BLaER1 treated with 17β-estradiol and CSF1 and Interleukin-3, amounts not matched to agents 10 nM and 100 nM (cell line): ENCODE data around the gene SLC26A4.
A peak's percentile ranks its signal among the peaks of the same experiment; 100 is the strongest.

Experiments used
- H3K27ac ChIP-seq, 11 experiments: shearing (Covaris generic); formaldehyde crosslinking; 2 replicates each; pipeline ENCODE4 v1.8.1; 2022
- H3K27me3 ChIP-seq, 11 experiments: shearing (Covaris generic); formaldehyde crosslinking; 2 replicates each; pipeline ENCODE4 v1.8.1; 2022
- H3K36me3 ChIP-seq, 11 experiments: shearing (Covaris generic); formaldehyde crosslinking; 2 replicates each; pipeline ENCODE4 v1.8.1; 2022
- H3K4me1 ChIP-seq, 10 experiments: shearing (Covaris generic); formaldehyde crosslinking; 2 replicates each; pipeline ENCODE4 v1.8.1; 2022
- H3K4me2 ChIP-seq, 11 experiments: shearing (Covaris generic); formaldehyde crosslinking; 2 replicates each; pipeline ENCODE4 v1.8.1; 2022
- H3K4me3 ChIP-seq, 10 experiments: shearing (Covaris generic); formaldehyde crosslinking; 2 replicates each; pipeline ENCODE4 v1.8.1; 2022
- H3K9ac ChIP-seq, 11 experiments: shearing (Covaris generic); formaldehyde crosslinking; 2 replicates each; pipeline ENCODE4 v1.8.1; 2022
- H3K9me3 ChIP-seq, 11 experiments: shearing (Covaris generic); formaldehyde crosslinking; replicated peaks in 1 of 11; 2 replicates each; pipeline ENCODE4 v1.8.1; 2022
- H4K20me1 ChIP-seq, 11 experiments: shearing (Covaris generic); formaldehyde crosslinking; 2 replicates each; pipeline ENCODE4 v1.8.1; 2022
- Cebpa-rat ChIP-seq, 11 experiments: shearing (Covaris generic); IDR thresholded peaks; 2 replicates each; pipeline ENCODE4 v1.8.1; 2022

Gene SLC26A4

DNA sequence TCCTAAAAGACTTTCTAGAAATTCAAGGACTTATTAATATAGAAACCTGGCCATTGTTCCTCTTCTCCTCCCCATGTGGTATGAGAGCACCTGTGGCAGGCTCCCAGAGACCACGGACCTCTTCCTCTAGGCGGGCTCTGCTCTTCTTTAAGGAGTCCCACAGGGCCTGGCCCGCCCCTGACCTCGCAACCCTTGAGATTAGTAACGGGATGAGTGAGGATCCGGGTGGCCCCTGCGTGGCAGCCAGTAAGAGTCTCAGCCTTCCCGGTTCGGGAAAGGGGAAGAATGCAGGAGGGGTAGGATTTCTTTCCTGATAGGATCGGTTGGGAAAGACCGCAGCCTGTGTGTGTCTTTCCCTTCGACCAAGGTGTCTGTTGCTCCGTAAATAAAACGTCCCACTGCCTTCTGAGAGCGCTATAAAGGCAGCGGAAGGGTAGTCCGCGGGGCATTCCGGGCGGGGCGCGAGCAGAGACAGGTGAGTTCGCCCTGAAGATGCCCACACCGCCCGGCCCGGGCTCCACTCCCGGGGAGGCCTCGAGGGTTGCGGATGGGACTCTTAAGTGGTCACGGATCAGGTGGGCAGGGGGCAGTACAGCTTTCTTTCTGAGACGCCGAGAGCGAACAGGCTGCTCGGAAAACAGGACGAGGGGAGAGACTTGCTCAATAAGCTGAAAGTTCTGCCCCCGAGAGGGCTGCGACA lies at the start of gene SLC26A4:
Gene SLC26A4 (plus strand): TSS at position 448 of the 700 bp plus-strand sequence. CDS start 814 bp downstream, outside the sequence.
- H3K27ac ChIP-seq = no peak within 1 kb of the TSS
- peaks cover 18 to 21% (median 20%) of the 10 kb centered on the region in 11 experiments for H3K9me3 ChIP-seq
- H3K4me2 ChIP-seq = peak within 1 kb of the TSS in 3 of 11 experiments; percentile 1 to 29 (median 21); a peak in 3 of 22 replicates
- H3K36me3 ChIP-seq = peaks cover 0 to 4% (median 0%) of the 10 kb centered on the region in 11 experiments; a peak in 1 of 22 replicates
- no peak for TF ChIP-seq Cebpa-rat (IDR thresholded peaks at IDR 0.05)
- no peaks in the 10 kb centered on the region for H4K20me1 ChIP-seq
- no peak within 1 kb of the TSS for H3K4me3 ChIP-seq
- peaks cover 0 to 9% (median 0%) of the 10 kb centered on the region in 10 experiments; a peak in 5 of 20 replicates for H3K4me1 ChIP-seq
- H3K9ac ChIP-seq = no peak within 1 kb of the TSS
- no peaks in the 10 kb centered on the region for H3K27me3 ChIP-seq

DNA sequence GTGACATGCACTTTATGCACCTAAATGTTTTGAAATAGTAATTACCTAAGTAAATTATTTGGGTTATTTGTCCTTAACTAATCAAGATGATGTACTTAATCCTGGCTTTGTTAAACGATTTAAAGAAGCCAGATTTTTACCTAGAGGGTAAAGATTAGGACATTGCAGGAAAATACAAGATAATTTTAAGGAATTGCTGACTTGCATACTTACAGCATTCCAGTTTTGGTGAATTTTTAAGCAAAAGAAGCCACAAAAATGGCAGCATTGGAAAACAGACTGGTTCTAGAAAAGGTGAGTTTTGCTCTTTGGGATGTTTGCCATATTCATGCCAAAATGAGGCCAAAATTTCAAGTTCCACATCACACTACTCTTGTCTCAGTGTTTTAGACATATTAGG lies 47.2 kb upstream of the SLC26A4 start:
- no peaks in the 10 kb centered on the region for H4K20me1 ChIP-seq

GRCh38 chr7:107613948-107614347 lies 46.7 kb upstream of the SLC26A4 start:
- no peak for TF ChIP-seq Cebpa-rat (IDR thresholded peaks at IDR 0.05)
- Histone ChIP-seq H3K9ac (no peak overlapping the region), H3K4me1 (peaks cover 0 to 34% (median 0%) of the 10 kb centered on the region in 10 experiments; a peak in 4 of 20 replicates), H4K20me1 (no peaks in the 10 kb centered on the region), H3K27ac (no peak overlapping the region), H3K9me3 (no peaks in the 10 kb centered on the region), H3K4me2 (no peak overlapping the region), H3K27me3 (no peaks in the 10 kb centered on the region), H3K36me3 (peaks cover 5 to 48% (median 27%) of the 10 kb centered on the region in 11 experiments; a peak in 18 of 22 replicates), H3K4me3 (no peak overlapping the region)

More for the DNA sequence above, 47.2 kb upstream of the SLC26A4 start:
- H3K4me2 ChIP-seq = no peak overlapping the region
- TF ChIP-seq Cebpa-rat (IDR thresholded peaks at IDR 0.05) = no peak
- H3K36me3 ChIP-seq = peaks cover 5 to 53% (median 27%) of the 10 kb centered on the region in 11 experiments; a peak in 18 of 22 replicates
- peaks cover 0 to 34% (median 0%) of the 10 kb centered on the region in 10 experiments; a peak in 4 of 20 replicates for H3K4me1 ChIP-seq
- no peak overlapping the region for H3K9ac ChIP-seq
- H3K27ac ChIP-seq = no peak overlapping the region
- H3K4me3 ChIP-seq = no peak overlapping the region
- no peaks in the 10 kb centered on the region for H3K9me3 ChIP-seq
- H3K27me3 ChIP-seq = no peaks in the 10 kb centered on the region

DNA sequence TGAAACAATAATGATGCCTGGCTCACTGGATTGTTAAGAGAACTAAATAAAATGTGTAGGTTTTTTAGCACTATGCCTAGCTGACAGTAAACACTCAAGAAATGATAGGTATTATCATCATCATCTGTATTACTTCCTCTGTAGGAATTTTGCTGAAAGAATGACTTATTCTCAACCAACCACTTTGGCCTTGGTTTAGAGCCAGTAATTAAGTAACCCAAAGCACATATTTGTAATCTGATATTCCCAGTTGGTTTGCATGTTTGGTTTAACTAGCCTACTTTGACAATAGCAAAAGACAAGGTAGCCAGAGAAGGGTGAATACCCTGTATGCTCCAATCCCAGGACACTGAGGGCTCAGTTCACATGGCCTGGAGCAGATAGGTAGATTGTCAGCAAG lies 46.2 kb upstream of the SLC26A4 start:
- TF ChIP-seq Cebpa-rat (IDR thresholded peaks at IDR 0.05) = no peak
- H3K9me3 ChIP-seq = no peaks in the 10 kb centered on the region
- H4K20me1 ChIP-seq = no peaks in the 10 kb centered on the region
- H3K9ac ChIP-seq = no peak overlapping the region
- H3K27ac ChIP-seq = no peak overlapping the region
- H3K4me1 ChIP-seq = peaks cover 0 to 34% (median 0%) of the 10 kb centered on the region in 10 experiments; a peak in 4 of 20 replicates
- H3K4me2 ChIP-seq = 0 out of 22 replicates have a peak overlapping the region, but pooled peaks of 1 of the 11 experiments have one; percentile 16
- H3K27me3 ChIP-seq = no peaks in the 10 kb centered on the region
- peaks cover 5 to 44% (median 22%) of the 10 kb centered on the region in 11 experiments; a peak in 18 of 22 replicates for H3K36me3 ChIP-seq
- H3K4me3 ChIP-seq = no peak overlapping the region

DNA sequence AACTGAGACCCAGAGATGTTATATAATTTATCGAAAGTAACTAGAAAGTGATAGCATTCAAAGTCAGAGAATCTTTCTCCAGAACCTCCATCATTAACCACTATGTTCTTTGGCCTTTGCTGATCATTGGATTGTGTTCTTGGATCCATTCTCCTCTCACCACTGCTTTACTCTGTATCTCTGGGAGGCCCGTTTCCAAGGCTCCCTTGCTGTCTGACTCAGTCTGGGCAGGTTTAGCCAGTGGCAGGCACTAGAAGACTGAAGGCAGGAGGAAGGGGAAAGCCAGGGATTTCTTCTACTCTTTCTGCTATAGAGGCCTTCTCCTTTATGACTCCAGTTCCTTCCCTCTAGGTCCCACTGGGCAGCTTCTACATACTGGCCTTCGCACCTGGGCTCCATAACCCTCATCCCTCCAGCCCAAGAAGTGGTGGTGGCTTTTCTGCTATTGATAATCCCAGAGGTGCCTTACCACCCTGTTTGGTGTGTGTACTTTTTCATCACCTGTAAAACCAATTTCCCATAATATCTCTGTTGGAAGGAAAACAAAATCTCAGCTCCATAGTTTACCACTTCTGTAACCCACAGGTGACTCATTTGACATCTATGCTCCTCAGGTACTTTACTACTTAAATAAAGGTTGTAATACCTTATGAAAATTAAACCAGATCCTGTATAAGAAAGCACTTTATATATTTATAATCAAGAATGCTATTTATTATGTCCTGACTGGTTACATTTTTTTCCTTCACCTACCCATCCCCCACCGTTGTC lies 44.5 kb upstream of the SLC26A4 start:
- no peak for TF ChIP-seq Cebpa-rat (IDR thresholded peaks at IDR 0.05)
- peaks cover 0 to 39% (median 0%) of the 10 kb centered on the region in 10 experiments; a peak in 4 of 20 replicates for H3K4me1 ChIP-seq
- no peaks in the 10 kb centered on the region for H4K20me1 ChIP-seq
- peak overlapping the region in 2 of 11 experiments; percentile 21 to 44; a peak in 2 of 22 replicates for H3K4me2 ChIP-seq
- H3K9me3 ChIP-seq = no peaks in the 10 kb centered on the region
- H3K27ac ChIP-seq = peak overlapping the region in 2 of 11 experiments; percentile 35 to 50; a peak in 1 of 22 replicates
- no peak overlapping the region for H3K4me3 ChIP-seq
- no peaks in the 10 kb centered on the region for H3K27me3 ChIP-seq
- no peak overlapping the region for H3K9ac ChIP-seq
- peaks cover 5 to 47% (median 22%) of the 10 kb centered on the region in 11 experiments; a peak in 18 of 22 replicates for H3K36me3 ChIP-seq

GRCh38 chr7:107622429-107622828 lies 38.2 kb upstream of the SLC26A4 start:
- no peak for TF ChIP-seq Cebpa-rat (IDR thresholded peaks at IDR 0.05)
- no peak overlapping the region for H3K9ac ChIP-seq
- peak overlapping the region in 5 of 11 experiments; percentile 41 to 66 (median 49); a peak in 11 of 22 replicates for H3K4me2 ChIP-seq
- peaks cover 0 to 35% (median 5%) of the 10 kb centered on the region in 10 experiments; a peak in 10 of 20 replicates for H3K4me1 ChIP-seq
- no peaks in the 10 kb centered on the region for H4K20me1 ChIP-seq
- H3K4me3 ChIP-seq = no peak overlapping the region
- no peaks in the 10 kb centered on the region for H3K27me3 ChIP-seq
- H3K9me3 ChIP-seq = peaks cover 0 to 5% (median 0%) of the 10 kb centered on the region in 11 experiments; a peak in 4 of 22 replicates
- H3K27ac ChIP-seq = peak overlapping the region in 3 of 11 experiments; percentile 4 to 11 (median 9); a peak in 3 of 22 replicates
- H3K36me3 ChIP-seq = peaks cover 0 to 13% (median 0%) of the 10 kb centered on the region in 11 experiments; a peak in 1 of 22 replicates

DNA sequence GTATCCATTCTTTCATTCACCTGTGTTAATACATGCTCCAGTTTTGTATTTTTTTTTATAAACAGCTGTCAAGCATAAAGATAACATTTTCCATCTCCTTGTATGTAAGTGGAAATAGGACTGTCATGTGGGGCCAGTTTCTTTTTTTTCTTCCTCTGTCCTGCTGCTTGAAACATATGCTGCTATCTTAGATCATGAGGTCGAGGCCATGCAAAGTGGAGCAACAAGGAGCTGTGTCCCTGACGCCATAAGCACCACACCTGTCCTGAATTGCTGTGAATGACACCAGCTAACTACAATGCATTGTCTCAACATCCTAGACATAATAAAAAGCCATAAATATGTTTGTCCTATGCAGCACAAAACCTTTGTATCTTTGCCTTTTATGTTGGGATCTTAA lies 37.7 kb upstream of the SLC26A4 start:
- H3K4me1 ChIP-seq = peaks cover 0 to 35% (median 5%) of the 10 kb centered on the region in 10 experiments; a peak in 10 of 20 replicates
- TF ChIP-seq Cebpa-rat (IDR thresholded peaks at IDR 0.05) = no peak
- peak overlapping the region in 3 of 11 experiments; percentile 4 to 16 (median 11); a peak in 1 of 22 replicates for H3K27ac ChIP-seq
- H3K9ac ChIP-seq = no peak overlapping the region
- no peaks in the 10 kb centered on the region for H3K27me3 ChIP-seq
- 0 out of 22 replicates have a peak, but pooled peaks cover 0 to 13% (median 0%) of the 10 kb centered on the region in 11 experiments for H3K36me3 ChIP-seq
- H3K4me2 ChIP-seq = peak overlapping the region in 5 of 11 experiments; percentile 41 to 66 (median 49); a peak in 10 of 22 replicates
- peaks cover 0 to 5% (median 0%) of the 10 kb centered on the region in 11 experiments; a peak in 4 of 22 replicates for H3K9me3 ChIP-seq
- no peaks in the 10 kb centered on the region for H4K20me1 ChIP-seq
- H3K4me3 ChIP-seq = no peak overlapping the region

GRCh38 chr7:107627002-107627401 lies 33.6 kb upstream of the SLC26A4 start:
- Histone ChIP-seq H3K27ac (no peak overlapping the region), H3K36me3 (no peaks in the 10 kb centered on the region), H3K9me3 (peaks cover 0 to 5% (median 0%) of the 10 kb centered on the region in 11 experiments; a peak in 4 of 22 replicates), H3K9ac (no peak overlapping the region), H4K20me1 (no peaks in the 10 kb centered on the region), H3K4me1 (peaks cover 0 to 50% (median 5%) of the 10 kb centered on the region in 10 experiments; a peak in 10 of 20 replicates), H3K4me2 (peak overlapping the region in 1 of 11 experiments; percentile 63; a peak in 1 of 22 replicates), H3K4me3 (no peak overlapping the region), H3K27me3 (no peaks in the 10 kb centered on the region)
- TF ChIP-seq Cebpa-rat (IDR thresholded peaks at IDR 0.05) = no peak
